SHP77 treated with DMSO at 0.1 percent for 48 hours (cell line): ENCODE measurements around the gene SLCO6A1.
A peak's percentile ranks its signal among the peaks of the same experiment; 100 is the strongest.
"Not testable (repeated sequence)": the region's sequence is repeated elsewhere in the genome, so short reads cannot be mapped to it uniquely, and the experiment has no call there.

Experiments used
- DNase-seq: peaks from one replicate; lab custom pipeline; 2025; lab: John Stamatoyannopoulos, UW

The SLCO6A1 gene, protein sequence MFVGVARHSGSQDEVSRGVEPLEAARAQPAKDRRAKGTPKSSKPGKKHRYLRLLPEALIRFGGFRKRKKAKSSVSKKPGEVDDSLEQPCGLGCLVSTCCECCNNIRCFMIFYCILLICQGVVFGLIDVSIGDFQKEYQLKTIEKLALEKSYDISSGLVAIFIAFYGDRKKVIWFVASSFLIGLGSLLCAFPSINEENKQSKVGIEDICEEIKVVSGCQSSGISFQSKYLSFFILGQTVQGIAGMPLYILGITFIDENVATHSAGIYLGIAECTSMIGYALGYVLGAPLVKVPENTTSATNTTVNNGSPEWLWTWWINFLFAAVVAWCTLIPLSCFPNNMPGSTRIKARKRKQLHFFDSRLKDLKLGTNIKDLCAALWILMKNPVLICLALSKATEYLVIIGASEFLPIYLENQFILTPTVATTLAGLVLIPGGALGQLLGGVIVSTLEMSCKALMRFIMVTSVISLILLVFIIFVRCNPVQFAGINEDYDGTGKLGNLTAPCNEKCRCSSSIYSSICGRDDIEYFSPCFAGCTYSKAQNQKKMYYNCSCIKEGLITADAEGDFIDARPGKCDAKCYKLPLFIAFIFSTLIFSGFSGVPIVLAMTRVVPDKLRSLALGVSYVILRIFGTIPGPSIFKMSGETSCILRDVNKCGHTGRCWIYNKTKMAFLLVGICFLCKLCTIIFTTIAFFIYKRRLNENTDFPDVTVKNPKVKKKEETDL

DNA sequence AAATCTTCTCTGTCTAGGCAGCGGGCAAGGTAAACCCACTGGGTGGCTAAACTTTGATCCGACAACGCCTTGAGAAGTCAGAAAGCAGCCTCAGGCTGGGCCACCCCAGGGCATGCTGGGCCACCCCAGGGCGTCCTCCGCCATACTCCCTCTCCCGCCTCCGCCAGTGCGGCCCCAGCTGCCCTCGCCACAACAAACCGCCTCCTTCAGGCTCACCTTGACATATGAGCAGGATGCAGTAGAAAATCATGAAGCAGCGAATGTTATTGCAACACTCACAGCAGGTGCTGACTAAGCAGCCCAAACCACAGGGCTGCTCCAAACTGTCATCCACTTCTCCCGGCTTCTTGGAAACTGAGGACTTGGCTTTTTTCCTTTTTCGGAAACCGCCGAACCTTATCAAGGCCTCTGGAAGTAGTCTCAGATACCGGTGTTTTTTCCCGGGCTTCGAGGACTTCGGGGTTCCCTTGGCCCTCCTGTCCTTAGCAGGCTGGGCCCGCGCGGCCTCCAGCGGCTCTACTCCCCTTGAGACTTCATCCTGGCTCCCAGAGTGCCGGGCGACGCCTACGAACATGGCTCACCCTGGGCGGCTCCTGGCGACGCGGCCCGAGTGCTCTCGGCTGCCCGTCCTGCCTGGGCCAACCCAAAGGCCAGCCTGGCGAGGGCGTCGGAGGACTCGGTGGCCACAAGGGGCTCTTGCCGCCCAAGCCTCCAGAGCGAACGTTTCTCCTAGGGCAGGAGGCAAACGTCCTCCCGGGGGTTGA lies at the start of gene SLCO6A1:
TSS of gene SLCO6A1 (minus strand) at position 731 of the 764 bp plus-strand sequence. CDS start at position 574, 157 bp downstream.
- no peak for DNase-seq

DNA sequence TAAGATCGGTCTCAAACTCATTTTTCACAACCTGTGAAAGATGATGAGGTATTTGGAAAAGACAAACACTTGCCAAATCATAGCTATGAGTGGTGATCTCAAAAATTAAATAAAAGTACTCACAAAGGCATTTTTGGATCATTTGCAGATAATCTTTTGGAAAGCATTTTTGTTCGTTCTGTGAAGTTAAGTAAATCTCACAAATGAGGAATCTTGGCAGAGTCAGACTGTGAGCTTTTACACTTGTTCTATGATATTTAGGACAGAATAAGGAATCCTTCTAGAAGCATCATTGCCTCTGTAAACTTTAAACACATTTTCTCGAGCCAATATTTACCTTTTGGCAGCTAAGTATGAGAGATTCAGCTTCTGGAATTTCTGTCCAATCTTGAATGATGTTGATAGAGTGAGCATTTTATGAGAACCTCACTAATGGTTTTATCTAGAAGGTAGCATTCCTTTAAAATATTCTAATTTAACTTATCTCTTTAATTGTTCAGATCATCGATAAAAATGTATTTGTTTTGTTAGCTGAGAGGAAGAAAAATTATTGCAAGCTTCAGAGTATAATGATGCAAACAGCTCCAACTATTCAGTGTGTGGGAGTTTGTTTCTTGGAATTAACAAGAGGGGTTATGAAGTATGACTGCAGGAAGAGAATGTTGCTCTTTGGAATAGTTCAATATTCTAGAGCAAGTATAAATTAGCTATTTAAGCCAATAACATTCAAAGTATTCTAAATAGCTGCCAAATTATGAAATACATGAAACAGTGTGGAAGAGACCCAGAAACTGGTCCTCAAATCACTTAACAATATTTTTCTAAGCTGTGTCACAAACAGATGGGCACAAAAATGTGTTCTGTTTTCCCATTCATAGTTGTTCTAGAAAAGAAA lies 48.6 kb upstream of the SLCO6A1 start:
- DNase-seq = no peak

DNA sequence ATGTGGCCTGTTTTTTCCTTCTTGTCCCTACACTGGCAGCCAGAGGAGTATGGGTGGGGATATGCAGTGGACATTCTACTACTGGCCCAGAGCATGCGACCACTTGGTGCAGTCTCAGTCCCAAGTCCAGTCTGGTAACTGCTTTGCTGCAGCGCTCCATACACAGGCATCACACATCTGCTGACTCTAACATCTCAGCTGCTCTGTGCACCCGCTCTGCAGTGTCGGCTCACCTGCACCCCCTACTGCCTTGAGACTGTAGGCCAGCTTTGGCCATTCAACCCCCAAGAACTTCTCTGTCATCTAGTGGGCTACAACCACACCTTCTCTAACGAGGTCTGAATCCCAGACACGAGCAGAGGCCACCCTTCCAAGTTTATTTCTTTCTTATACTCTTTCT lies 46.4 kb upstream of the SLCO6A1 start:
- DNase-seq = no peak

DNA sequence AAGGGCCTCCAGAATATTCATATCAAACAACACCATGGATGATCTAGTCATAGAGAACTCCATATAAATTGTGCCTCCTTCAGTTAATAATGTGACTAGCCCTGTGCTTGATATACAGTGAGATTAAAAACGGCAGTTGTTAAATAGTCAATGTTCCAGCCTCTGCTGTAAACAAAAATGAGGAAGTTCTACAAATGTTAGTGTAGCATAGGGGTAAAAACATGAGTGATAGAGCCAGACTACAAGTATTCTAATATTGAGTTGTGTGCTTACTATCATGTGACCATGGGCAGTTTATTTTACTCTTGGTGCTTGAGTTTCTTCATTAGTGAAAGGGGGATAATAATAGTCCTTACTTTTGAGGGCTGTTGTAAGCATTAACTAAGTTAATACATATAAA lies 43.3 kb upstream of the SLCO6A1 start:
- DNase-seq = no peak

DNA sequence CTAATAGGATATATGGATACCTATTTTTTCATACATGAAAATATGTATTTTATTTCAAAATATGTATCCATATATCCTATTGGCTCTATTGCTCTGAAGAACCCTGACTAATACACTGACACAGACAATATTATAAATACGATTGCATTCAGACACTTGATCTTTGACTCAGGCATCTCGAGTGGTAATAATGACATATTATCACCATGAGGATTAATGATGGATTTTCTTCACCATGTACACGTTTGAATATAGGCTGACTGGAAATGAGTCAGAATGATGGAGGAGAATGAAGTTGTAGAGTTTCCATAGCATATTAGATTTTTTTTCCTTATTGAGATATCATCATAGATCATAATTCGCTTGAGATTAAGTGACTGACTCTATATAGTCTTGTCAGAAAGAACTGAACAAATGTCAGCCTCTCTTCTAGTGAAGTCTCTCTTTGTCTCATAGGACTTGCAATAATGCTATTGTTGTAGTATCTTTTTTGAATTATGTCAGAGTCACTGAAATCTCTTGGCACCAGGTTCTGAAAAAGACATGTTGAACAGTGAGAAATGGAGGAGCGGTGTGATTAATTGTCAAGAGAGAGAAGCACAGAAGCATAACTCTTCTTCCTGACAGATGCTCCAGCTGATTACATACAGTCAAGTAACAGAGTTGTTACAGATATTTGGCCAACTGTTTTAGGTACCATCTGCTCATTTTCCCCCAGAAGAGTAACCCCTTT lies 41.4 kb upstream of the SLCO6A1 start:
- DNase-seq = peak; percentile 93

DNA sequence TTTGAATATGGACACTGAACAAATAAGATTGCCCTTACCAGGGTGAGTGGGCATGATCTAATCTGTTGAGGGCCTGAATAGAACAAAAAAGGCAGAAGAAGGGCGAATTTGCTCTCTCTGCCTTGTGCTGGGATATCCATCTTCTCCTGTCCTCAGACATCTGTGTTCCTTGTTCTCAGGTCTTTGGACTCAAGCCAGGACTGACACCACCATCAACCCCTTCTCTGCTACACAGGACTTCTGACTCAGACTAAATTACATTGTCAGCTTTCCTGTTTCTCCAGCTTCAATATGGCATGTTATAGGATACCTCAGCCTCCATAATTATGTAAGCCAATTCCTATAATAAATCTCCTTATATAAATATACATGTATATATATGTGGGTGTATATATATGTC lies 40.8 kb upstream of the SLCO6A1 start:
- DNase-seq = peak; percentile 86

DNA sequence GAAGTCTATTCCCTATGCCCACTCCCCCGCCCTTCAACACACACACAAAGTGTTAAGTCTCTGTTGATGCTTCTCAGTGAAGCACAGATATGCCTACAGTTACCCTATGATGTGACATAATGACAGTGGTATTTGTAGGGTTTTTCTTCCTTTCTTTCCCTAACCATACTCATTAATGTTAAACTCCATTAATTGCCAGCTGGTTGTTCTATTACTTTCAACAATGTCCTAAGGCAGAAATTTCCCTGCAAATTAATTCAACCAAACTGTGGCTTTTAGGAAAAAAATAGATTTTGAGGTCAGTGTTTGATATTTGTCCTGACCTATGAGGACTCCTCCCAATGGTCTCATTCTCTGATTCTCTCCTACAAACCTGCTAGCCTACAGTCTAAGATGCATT lies 38.2 kb upstream of the SLCO6A1 start:
- DNase-seq = no peak

DNA sequence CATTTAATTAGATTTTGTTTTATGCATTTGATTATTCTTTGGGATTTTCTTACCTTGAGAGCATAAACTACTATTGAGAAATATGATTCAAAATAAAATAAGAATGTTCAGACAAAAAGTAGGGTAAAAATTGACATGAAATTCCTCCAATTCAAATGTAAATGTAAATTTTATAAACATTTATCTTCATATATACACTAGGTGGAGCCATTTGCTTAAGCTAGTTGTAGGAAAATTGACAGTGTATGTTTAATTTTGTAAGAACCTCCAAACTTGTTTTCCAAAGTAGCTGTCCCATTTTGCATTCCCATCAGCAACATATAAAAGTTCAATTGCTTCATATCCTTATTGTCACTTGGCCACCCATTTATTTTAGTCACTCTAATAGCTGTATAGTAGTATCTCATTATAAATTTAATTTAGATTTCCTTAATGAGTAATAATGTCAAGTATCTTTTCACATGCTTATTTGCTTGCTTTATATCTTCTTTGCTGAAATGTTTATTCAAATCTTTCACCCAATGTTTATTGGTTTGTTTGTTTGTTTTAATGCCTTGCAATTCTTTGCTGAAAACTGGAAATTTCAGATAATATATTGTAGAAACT lies 37.6 kb upstream of the SLCO6A1 start:
- DNase-seq = no peak

DNA sequence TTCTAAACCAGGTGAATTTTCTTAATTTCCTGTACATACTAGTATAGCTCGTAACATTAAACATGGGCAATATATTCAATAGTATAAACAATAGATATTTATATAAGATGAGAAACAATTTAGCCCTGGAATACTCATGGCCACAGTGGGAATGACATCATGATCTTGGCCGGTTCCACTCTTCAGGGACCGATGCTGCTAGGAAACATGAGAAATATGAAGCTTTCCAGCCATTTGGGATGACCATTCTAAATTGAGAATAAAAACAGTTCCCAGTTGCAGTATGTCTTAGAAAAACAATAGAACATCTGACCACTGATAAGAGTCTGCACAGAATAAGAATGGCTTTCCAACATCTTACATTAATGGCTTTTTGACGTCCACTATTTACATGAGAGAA lies 33.3 kb upstream of the SLCO6A1 start:
- DNase-seq = no peak

DNA sequence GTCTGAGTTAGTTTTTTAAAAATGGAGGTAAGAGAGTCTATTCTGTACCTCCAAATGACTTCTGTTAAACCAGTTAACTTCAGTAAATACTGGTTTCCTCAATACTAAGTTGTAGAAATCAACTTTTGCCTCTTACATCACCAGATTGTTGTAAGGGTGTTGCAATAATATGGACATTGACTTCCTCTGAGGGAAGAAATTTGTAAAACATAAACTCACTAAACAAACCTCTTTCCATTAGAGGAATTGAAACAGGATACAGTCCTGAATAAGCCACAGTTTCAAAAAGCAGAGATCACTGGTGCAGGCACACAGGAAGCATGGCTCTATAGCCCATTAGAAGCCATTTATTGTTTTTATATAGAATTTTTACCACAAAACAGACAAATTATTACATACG lies 32.7 kb upstream of the SLCO6A1 start:
- DNase-seq = no peak

DNA sequence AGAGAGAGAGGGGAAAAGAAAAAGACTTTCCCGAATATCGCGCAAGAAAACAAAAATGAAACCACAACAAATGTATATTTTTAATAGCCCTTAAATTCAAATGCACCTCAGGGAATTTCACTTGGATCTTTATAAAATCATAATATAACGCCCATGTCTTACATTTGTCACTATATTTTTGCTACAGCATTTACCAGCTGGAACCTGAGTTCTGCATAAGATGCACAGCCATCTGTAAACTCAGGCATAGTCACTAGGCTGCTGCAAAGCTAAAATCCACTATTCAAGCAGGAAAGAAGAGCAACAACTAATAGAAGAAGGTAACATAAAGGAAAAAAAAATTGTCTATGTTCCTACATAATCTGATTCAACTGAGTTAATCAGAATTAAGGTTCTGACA lies 30.6 kb upstream of the SLCO6A1 start:
- no peak for DNase-seq

DNA sequence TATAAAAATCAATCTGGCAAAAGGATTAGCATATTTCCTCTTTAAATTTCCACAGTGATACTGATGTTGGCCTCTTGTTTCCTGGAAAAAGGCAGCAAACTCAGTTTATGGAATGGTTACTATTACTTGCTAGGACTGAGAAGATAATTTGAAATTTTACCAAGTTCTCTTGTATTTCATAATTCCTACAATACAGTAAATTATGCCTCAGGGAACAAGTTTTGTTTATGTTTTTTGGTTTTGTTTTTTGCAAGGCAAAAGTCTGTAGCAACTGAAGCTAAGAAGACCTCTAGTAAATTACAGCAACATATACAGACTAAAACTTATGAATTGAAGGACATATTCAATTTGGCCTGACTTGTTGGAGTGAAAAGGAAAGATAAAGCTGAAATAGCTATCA lies 30.2 kb upstream of the SLCO6A1 start:
- no peak for DNase-seq

DNA sequence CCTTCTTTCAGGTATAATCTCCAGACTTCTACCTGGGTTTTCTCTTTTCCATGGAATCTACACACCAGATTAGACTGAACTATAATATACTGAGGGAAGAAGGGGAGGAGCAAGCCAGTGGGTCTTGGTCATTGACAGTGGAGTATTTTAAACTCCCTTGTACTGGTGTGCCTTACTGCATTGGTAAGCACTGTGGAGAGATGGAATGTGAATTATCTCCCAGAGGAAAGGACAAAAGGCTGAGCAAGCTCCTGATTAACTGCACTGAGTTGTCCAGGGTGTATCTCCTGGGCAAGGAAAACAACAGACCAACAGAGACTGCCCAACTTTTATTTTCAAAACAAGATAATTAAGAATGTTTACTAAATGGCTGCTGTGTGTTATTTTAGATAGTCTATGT lies 29.8 kb upstream of the SLCO6A1 start:
- DNase-seq = no peak

DNA sequence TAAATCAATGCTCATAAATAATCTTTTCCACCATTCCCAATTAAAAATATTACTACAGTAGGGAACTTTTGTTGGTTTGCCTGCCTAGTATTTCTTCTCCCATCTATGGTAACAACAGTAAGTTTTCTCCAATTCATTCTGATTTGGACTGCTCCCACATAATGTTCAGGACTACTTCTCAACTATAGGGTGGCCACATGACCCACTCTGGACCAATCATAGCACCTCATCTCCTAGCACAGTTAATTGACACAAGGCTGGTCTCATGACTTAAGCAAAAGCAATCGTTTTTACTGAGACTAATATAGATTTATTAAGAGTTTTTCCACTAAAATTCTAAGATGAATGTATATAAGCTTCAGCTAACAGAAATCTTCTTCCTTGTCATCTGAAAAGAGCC lies 28.7 kb upstream of the SLCO6A1 start:
- DNase-seq = no peak

DNA sequence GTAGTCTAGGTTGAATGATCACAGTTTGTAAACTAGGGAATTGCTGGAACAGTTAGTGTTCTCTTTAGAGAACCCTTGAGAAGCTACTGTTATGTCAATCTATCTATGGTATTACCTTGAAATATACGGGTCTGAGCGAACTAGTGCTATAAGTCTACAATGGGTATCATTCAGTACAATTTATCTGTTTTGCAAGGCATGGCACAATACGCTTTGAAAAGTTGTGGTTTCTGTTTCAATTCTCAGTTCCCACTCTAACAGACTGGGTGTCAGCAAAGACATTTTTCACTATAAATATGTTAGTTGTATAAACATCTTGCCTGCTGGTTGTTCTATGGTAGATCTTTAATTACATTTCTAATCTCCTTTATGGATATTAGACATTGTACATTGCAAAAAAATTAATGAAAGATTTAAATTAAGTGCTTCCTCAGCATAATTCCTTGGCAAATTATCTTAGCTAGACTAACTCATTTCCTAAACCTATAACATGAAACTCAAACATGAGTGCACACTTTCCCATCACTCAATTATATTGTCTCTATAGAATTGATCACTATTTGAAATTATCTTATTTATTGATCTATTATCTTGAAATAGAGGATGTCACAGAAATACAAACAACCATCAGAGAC lies 24.9 kb upstream of the SLCO6A1 start:
- no peak for DNase-seq

DNA sequence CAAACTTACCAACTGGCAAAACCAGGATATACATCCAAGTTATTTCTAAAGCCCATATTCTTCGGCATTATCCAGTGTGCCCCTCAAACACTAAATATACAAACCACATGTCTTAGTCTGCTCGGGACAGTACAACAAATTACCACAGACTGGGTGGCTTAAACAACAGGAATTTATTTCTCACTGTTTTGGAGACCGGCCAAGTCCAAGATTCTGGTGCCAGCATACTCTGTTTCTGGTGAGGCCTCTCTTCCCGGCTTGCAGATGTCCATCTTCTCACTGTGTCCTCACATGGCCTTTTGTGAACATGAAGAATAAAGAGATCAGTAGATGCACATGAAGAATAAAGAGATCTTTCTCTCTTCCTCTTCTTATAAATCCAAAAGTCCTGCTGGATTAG lies 12.9 kb upstream of the SLCO6A1 start:
- DNase-seq = peak; percentile 2

DNA sequence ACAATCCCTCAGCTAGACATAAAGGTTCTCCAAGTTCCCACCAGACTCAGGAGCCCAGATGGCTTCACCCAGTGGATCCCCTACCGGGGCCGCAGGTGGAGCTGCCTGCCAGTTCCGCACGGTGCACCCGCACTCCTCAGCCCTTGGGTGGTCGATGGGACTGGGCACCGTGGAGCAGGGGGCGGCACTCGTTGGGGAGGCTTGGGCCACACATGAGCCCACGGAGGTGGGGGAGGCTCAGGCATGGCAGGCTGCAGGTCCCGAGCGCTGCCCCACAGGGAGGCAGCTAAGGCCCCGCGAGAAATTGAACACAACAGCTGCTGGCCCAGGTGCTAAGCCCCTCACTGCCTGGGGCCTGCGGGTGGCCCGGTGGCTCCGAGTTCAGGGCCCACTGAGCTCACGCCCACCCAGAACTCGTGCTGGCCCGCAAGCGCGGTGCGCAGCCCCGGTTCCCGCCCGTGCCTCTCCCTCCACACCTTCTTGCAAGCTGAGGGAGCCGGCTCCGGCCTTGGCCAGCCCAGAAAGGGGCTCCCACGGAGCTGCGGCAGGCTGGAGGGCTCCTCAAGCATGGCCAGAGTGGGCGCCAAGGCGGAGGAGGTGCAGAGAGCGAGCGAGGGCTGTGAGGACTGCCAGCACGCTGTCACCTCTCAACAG lies 7.4 kb downstream of the SLCO6A1 start:
- not testable (repeated sequence) for DNase-seq

DNA sequence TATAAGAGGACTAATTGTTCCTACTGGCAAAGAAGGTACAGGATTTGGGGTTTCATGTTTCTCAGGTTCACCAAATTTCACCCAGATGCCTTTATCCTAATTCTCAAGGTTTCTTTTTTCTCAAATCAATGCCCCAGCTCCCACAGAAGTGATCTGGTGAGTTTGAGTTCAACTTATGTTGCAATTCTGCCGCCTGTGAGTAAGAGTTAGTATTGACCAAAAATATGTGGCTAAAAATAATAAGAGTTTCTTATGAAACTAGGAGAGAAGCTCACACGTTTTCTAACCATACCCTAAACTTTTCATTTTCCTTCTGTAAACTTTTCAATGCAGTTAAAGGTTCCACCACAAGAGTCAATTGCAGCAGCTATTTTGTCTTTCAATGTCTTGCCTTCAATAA lies 15.1 kb downstream of the SLCO6A1 start:
- no peak for DNase-seq

DNA sequence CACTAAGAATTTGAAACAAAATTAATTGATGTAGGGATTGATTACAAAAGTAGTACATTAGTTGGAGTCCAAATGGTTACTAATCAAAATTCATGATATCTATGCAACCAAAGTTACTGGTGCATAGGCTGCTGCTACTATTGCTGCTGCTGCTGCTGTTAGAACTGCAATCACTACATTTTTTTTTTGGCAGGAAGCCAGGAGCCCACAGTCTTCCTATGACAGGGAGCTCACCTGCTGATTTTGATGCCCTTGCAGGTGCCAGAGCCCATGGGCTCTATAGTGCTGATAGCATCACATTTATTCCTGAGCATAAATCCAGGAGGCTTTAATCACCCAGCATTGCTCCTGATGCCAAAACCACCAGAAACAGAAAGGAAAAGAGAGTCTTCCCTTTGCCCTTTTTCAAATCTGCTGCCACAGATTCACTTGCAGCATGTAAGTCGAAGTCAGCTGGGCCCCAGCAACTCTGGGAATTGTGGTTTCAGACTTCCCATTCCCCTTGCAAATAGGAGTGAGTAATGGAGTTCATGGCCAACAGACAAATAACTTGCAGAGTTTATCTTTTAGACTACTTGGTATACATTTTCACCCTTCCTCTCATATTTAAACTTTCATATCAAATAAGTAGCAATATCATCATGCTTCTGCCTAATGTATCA lies 17.6 kb downstream of the SLCO6A1 start:
- peak; percentile 9 for DNase-seq
